ENCODE results near the gene DEFB124.

DNA sequence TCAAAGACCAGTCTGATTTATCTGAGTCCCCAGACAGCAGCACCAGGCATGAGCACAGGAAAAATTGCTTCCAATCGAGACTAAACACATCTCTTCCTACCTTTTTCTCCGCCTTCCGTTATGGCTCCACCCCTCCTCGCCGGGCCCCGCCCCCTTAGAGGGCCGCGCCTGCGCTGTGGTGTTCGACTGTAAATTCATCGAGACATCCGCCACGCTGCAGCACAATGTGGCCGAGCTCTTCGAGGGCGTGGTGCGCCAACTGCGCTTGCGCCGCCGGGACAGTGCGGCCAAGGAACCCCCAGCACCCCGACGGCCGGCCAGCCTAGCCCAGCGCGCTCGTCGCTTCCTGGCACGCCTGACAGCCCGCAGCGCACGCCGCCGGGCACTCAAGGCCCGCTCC, 9.1 kb upstream of the DEFB124 start:
- no peak for TF ChIP-seq POLR2A (IDR thresholded peaks at IDR 0.05; ENCODE audit: low read depth, low read length)
- no peak for TF ChIP-seq SPI1 (IDR thresholded peaks at IDR 0.05; ENCODE audit: low read depth, low read length)
- TF ChIP-seq TAF1 (IDR thresholded peaks at IDR 0.05; ENCODE audit: low read depth, low read length): no peak
- TF ChIP-seq POLR2AphosphoS5 (IDR thresholded peaks at IDR 0.05; ENCODE audit: low read depth, low read length): no peak
